ENCODE measurements around the gene ZNF365.

The ZNF365 gene

DNA sequence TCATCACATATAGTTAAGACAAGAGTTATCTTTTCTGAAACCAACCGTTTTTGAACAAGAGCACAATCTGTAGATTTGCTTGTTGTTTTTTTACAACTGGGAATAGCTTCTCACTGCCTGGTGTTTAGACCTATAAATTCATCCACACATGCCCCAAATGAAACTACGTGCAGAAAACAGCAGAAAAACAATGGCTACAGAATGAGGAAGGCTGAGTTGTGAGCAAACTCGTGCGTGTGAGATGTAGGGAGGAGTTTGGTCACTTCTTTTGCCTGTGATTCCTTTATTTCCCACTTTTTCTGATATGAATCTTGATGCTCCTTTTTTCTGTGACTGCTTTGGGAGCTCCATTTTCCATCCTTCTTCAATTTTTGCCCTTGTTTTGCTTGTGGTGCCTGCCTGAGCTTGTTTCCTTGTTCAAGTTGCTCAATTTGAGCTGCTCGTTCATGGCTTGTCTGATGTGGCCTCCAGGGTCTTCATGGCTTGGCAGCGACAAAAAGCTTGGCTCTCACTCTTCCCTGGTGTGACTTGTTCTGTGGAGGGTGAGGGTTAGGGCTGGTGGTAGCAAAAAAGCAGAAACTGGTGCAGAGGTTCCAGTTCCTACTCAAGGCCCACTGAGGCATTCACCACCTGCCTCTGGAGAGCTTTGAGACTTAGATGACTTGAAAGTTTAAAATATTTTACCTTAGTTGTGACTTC, 76.9 kb downstream of the ZNF365 start:
- no peak for TF ChIP-seq CTCF (IDR thresholded peaks at IDR 0.05; ENCODE audit: poor library complexity, severe bottlenecking)
- Histone ChIP-seq H3K36me3 (ENCODE audit: low read depth) (no peaks in the 10 kb centered on the region), H3K27ac (ENCODE audit: poor library complexity, severe bottlenecking) (no peak overlapping the region), H3K9me3 (ENCODE audit: severe bottlenecking) (no peaks in the 10 kb centered on the region), H3K4me1 (ENCODE audit: insufficient read depth, poor library complexity, severe bottlenecking) (peaks cover 15% of the 10 kb centered on the region), H3K4me3 (ENCODE audit: severe bottlenecking) (no peak overlapping the region), H3K27me3 (ENCODE audit: insufficient read depth, poor library complexity, severe bottlenecking) (no peaks in the 10 kb centered on the region)
- no peak for DNase-seq (ENCODE audit: low spot score)
- no peak for ATAC-seq (ENCODE audit: low read depth)

GRCh38 chr10:62451611-62451975, 77.4 kb downstream of the ZNF365 start:
- no peaks in the 10 kb centered on the region for H3K27me3 ChIP-seq (ENCODE audit: insufficient read depth, poor library complexity, severe bottlenecking)
- no peak overlapping the region for H3K4me3 ChIP-seq (ENCODE audit: severe bottlenecking)
- peaks cover 15% of the 10 kb centered on the region for H3K4me1 ChIP-seq (ENCODE audit: insufficient read depth, poor library complexity, severe bottlenecking)
- H3K36me3 ChIP-seq (ENCODE audit: low read depth), result no peaks in the 10 kb centered on the region
- no peak for TF ChIP-seq CTCF (IDR thresholded peaks at IDR 0.05; ENCODE audit: poor library complexity, severe bottlenecking)
- ATAC-seq (ENCODE audit: low read depth) (no peak), DNase-seq (ENCODE audit: low spot score) (no peak)
- H3K9me3 ChIP-seq (ENCODE audit: severe bottlenecking), result no peaks in the 10 kb centered on the region
- no peak overlapping the region for H3K27ac ChIP-seq (ENCODE audit: poor library complexity, severe bottlenecking)

All from RWPE2 (cell line).